Vagina (tissue), 2 donors: Measurements from ENCODE around the gene RBPJ. TPM values are rescaled to one million over a fixed set of nuclear protein-coding genes. Genes with fewer than 3 reads are reported as not detected.

Source experiments
- DNase-seq, 2 donors: peaks; one replicate each; pipeline ENCODE4 v3.0.0-alpha.2; 2017; ENCODE audit errors: extremely low spot score in 2 of 2
- H3K27ac ChIP-seq: fragments of 200-600 bp; sonication (generic); one replicate; pipeline ENCODE4 v1.5.1; 2019
- H3K27me3 ChIP-seq: fragments of 200-600 bp; sonication (generic); one replicate; pipeline ENCODE4 v1.5.1; 2019
- H3K36me3 ChIP-seq, 2 donors: fragments of 200-600 bp; sonication (generic); one replicate each; pipeline ENCODE4 v1.5.1; 2017 to 2019
- H3K4me1 ChIP-seq: fragments of 200-600 bp; sonication (generic); one replicate; pipeline ENCODE4 v1.5.1; 2019
- H3K4me3 ChIP-seq, 2 donors: fragments of 200-600 bp; sonication (generic); 1 replicate in 1 of 2; 2 replicates in 1 of 2; pipeline ENCODE4 v1.5.1; 2016 to 2019
- H3K9me3 ChIP-seq: fragments of 200-600 bp; sonication (generic); one replicate; pipeline ENCODE4 v1.5.1; 2019
- CTCF ChIP-seq, 3 experiments: fragments of 450-650 bp in 2 of 3; fragments of 200-600 bp in 1 of 3; sonication (generic) in 1 of 3; IDR thresholded peaks; one replicate each; pipeline ENCODE4 v1.5.1; 2017 to 2019; ENCODE audit warnings: antibody characterized with exemption in 3 of 3, mild to moderate bottlenecking in 2 of 3, moderate library complexity in 2 of 3
- POLR2A ChIP-seq, 2 donors: fragments of 450-650 bp; IDR thresholded peaks; one replicate each; pipeline ENCODE4 v1.6.1; 2017; ENCODE audit warnings: antibody characterized with exemption in 2 of 2, mild to moderate bottlenecking in 2 of 2, moderate library complexity in 2 of 2
- POLR2AphosphoS5 ChIP-seq, 2 donors: sonication (generic); formaldehyde crosslinking; IDR thresholded peaks; one replicate each; pipeline ENCODE4 v1.9.0; 2017; ENCODE audit warnings: antibody characterized with exemption in 2 of 2, mild to moderate bottlenecking in 2 of 2, low read depth in 1 of 2; ENCODE audit not compliant: insufficient read depth in 1 of 2
- intact Hi-C: fragments of 100-400 bp; cut with DNase I; formaldehyde crosslinking; loops from one replicate; pipeline ENCODE4 v1.15.1; 2023
- total RNA-seq: library from RNA; depleted of rRNA; stranded (reverse); fragments of >200 nt; gene quantifications from one replicate; pipeline ENCODE4 v1.2.3, GENCODE V29; 2016

The RBPJ gene
- total RNA-seq, 1 donor from 2014 or later: 50.8 TPM

GRCh38 chr4:26334366-26334765, 13.6 kb downstream of the RBPJ start:
- Histone ChIP-seq H3K27ac (no peak overlapping the region), H3K9me3 (no peaks in the 10 kb centered on the region), H3K36me3 (no peaks in the 10 kb centered on the region), H3K4me3 (no peak overlapping the region), H3K4me1 (peaks cover 20% of the 10 kb centered on the region), H3K27me3 (no peaks in the 10 kb centered on the region)
- TF ChIP-seq CTCF (IDR thresholded peaks at IDR 0.05): no peak
- no peak for TF ChIP-seq POLR2AphosphoS5 (IDR thresholded peaks at IDR 0.05; ENCODE audit: insufficient read depth in 1 of 2, low read depth in 1 of 2)
- no peak for TF ChIP-seq POLR2A (IDR thresholded peaks at IDR 0.05)
- intact Hi-C loops: no loop called here
- no peak for DNase-seq

- no peaks in the 10 kb centered on the region for H3K9me3 ChIP-seq
- intact Hi-C loops: no loop called here
- no peak overlapping the region for H3K27ac ChIP-seq
- H3K4me3 ChIP-seq: no peak overlapping the region
- TF ChIP-seq CTCF (IDR thresholded peaks at IDR 0.05): no peak
- no peak for TF ChIP-seq POLR2AphosphoS5 (IDR thresholded peaks at IDR 0.05; ENCODE audit: insufficient read depth in 1 of 2, low read depth in 1 of 2)
- TF ChIP-seq POLR2A (IDR thresholded peaks at IDR 0.05): no peak
- peaks cover 28% of the 10 kb centered on the region for H3K4me1 ChIP-seq
- H3K36me3 ChIP-seq: no peaks in the 10 kb centered on the region
- H3K27me3 ChIP-seq: no peaks in the 10 kb centered on the region
- DNase-seq: no peak
Observed at GRCh38 chr4:26337612-26338011, 16.8 kb downstream of the RBPJ start.

- no peak overlapping the region for H3K27ac ChIP-seq
- peaks cover 41% of the 10 kb centered on the region for H3K4me1 ChIP-seq
- intact Hi-C loops: no loop called here
- no peak for TF ChIP-seq CTCF (IDR thresholded peaks at IDR 0.05)
- no peak for TF ChIP-seq POLR2AphosphoS5 (IDR thresholded peaks at IDR 0.05; ENCODE audit: insufficient read depth in 1 of 2, low read depth in 1 of 2)
- no peak for TF ChIP-seq POLR2A (IDR thresholded peaks at IDR 0.05)
- no peaks in the 10 kb centered on the region for H3K9me3 ChIP-seq
- no peak for DNase-seq
- no peaks in the 10 kb centered on the region for H3K27me3 ChIP-seq
- H3K4me3 ChIP-seq: no peak overlapping the region
- H3K36me3 ChIP-seq: no peaks in the 10 kb centered on the region
Observed at GRCh38 chr4:26342328-26343037, 21.7 kb downstream of the RBPJ start.

- H3K4me1 ChIP-seq: peaks cover 41% of the 10 kb centered on the region
- no peak overlapping the region for H3K27ac ChIP-seq
- intact Hi-C loops: no loop called here
- no peaks in the 10 kb centered on the region for H3K36me3 ChIP-seq
- H3K9me3 ChIP-seq: no peaks in the 10 kb centered on the region
- H3K27me3 ChIP-seq: no peaks in the 10 kb centered on the region
- H3K4me3 ChIP-seq: no peak overlapping the region
- DNase-seq: no peak
- TF ChIP-seq POLR2AphosphoS5 (IDR thresholded peaks at IDR 0.05; ENCODE audit: insufficient read depth in 1 of 2, low read depth in 1 of 2) (no peak), CTCF (IDR thresholded peaks at IDR 0.05) (no peak), POLR2A (IDR thresholded peaks at IDR 0.05) (no peak)
Observed at GRCh38 chr4:26343038-26343398, 22.2 kb downstream of the RBPJ start.

- Histone ChIP-seq H3K4me1 (peaks cover 41% of the 10 kb centered on the region), H3K27me3 (no peaks in the 10 kb centered on the region), H3K27ac (no peak overlapping the region), H3K36me3 (no peaks in the 10 kb centered on the region), H3K4me3 (no peak overlapping the region), H3K9me3 (no peaks in the 10 kb centered on the region)
- no peak for DNase-seq
- intact Hi-C loops: no loop called here
- TF ChIP-seq POLR2AphosphoS5 (IDR thresholded peaks at IDR 0.05; ENCODE audit: insufficient read depth in 1 of 2, low read depth in 1 of 2): no peak
- TF ChIP-seq POLR2A (IDR thresholded peaks at IDR 0.05): no peak
- TF ChIP-seq CTCF (IDR thresholded peaks at IDR 0.05): no peak
Observed at GRCh38 chr4:26344901-26345564, 24.2 kb downstream of the RBPJ start.
